GM21786 (cell line): ENCODE measurements around the gene BUB1B.

ENCODE experiments used
- ATAC-seq: cut with Tn5 transposase; IDR thresholded peaks from one replicate; pipeline ENCODE4 v1.9.1; 2021; ENCODE audit not compliant: unreplicated experiment

Gene BUB1B

DNA sequence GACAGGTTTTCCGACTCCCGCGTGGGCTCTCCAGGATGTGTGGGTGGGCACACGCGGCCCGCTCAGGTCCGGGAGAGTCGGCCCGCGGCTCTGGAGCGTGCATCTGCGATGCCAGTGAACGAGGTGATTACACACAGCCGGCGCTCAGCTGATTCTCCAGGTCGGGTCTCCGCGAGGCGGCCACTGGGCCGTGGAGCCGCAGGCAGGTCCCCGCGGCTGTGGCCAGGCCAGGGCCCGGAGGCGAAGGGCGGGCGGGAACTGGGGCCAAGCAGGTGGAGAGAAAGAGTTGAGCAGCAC is 91.2 kb downstream of the BUB1B start:
- no peak for ATAC-seq

DNA sequence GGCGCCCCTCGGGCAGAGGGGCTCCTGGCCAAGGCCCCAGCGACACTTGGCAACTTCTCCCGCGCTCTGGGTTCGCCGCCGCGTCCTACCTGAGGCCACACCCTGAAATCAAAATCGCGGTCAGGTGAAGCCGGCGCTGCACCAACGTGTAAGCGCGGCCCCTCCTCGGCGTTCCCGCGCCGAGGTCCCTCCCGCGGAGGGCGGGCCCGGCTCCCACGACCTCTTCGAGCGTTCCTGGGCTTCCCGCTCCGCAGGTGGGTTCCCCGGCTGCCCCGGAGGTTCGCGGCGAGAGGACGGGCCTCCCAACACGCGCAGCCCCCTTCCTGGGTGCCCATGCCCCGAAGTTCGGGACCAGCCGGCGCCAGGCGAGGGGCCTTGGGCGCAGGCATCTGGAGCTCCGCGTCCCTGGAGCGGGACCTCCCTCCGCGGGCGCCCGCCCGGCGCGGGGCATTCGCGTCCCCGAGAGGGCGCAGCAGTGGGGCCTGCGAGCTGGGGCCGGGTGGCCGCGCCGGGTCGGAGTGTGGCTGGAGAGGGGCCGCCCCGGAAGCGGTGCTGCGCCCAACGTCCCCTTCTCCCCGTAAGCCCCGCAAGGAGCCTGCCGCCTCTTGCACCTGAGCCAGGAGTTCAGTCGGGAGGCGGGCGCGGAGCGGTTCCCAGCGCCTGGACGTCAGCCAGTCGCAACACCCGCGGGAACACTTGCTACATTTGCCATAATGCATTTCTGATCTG is 91.7 kb downstream of the BUB1B start:
- ATAC-seq = no peak

DNA sequence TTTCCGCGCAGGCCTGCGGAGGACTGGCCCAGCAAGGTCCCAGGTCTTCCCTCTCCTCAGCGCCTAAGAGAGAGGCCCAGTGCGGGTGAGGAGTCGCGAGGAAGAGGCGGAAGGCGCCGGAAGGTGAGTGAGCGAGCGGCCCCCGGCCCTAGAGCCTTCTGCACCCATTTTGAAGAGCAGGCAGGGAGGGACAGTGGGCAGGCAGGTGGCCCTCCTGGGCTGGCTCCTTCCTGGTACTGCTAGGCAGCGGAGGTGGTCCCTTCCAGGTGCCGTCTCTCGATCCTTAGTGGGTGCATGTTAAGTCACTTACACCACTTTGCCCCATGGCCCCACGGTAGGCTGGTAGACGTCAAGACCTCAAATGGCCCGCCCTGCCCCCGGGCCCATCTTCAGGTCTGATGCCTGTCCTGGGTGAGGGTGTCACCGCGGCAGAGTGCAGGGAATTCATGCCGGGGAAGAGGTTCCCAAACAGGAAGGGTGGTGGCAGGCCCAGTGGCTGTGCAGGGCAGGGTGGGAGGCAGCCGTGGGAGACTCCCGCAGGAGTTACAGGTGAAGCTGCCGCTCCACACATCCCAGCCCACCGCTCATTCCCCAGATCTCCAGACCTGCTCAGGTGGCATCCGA is 92.4 kb downstream of the BUB1B start:
- ATAC-seq = no peak

DNA sequence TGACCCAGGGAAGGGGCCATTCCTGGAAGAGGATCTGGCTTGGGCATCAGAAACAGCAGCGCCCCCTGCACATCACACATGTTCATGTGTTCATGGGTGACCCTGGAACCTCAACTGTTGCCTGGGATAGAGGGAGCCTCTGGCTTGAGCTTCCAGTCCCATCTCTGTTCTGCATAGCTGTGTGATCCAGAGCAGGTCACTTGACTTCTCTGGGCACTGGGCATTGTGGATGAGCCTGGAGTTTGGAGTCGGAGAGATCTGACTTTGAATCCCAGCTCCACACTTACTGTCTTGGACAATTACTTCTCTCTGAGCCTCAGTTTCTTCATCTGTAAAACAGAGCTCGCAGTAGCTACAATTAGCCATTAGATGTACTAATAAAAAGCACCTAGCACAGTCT is 93.6 kb downstream of the BUB1B start:
- no peak for ATAC-seq

DNA sequence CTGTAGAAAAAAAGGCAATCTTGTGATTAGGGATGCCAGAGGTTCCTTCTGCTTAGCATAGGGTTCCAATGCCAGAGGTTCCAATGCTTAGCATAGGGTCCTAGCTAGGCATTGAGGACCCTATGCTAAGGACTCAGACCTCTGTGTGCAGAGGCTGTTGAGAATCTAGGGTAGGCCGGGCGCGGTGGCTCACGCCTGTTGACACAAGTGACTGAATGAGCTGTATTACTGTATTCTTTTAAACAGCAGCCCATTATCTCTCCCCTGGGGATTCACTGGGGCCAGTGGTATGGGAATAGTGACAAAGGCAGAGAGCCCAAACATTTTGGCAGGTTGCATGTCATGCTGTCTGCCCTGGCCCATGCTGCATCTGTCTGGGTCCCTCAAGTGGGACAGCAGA is 94.2 kb downstream of the BUB1B start:
- no peak for ATAC-seq

DNA sequence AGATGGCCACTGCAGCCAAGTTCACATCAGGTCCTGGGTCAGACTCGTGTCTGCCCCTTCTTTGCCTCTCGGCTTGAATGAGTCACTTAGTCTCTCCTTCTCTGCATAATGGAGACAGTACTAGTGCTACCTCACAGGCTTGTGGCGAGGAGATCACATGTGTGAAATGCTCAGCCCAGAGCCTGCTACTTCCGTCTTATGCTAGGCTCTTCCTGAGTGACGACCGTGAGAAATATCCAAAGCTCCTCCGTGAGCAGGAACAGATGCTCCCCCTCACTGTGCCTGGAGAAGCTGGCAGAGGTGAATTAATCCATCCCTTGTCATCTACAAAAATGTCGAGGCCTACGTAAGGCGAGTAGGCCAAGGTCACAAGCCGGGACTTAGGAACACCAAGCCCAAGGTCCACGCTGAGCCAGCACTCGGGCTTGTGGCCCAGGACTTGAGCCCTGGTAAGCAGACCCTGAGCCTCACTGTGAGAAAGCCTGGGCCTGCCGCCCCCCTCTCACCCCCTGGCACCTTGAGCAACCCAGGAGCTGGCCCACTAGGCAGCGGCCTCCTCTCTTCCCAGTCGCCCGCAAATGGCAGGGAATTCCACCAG is 95.9 kb downstream of the BUB1B start:
- no peak for ATAC-seq

DNA sequence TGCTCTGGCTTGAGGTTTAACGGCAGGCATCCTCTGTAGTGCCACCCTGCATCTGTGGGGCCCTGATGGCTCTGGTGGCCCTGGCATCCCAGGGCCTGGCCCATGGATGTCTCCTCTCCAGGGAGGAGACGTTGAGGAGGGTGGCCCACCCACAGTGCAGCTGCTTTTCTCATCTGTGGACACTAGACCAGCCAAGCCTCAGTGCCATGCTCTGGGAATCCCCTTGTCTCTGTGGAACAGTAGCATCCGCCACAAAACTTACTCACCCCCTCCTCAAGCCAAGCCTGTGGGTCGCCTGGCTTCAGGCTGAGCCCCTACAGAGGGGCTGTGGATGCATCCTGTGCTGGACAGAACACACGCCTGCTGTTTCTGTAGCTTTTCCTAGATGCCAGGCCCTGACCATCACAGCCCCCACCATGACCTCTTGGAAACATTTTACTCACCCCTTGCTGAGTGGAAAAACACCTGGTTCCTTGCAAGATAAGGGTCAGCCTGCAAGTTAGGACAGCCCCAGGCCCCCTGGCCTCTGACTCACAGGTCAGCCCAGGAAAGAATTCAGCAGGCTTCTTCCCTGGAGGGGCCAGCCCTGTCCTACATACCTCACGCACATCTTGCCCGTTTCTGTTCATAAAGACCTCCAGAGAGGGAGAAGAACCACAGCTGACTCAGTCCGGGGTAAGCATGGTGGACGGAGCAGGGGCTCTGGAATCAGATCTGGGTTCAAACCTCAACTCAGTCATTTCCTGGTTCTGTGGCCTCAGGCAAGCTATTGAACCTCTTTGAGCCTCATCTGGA is 97.0 kb downstream of the BUB1B start:
- ATAC-seq = no peak

DNA sequence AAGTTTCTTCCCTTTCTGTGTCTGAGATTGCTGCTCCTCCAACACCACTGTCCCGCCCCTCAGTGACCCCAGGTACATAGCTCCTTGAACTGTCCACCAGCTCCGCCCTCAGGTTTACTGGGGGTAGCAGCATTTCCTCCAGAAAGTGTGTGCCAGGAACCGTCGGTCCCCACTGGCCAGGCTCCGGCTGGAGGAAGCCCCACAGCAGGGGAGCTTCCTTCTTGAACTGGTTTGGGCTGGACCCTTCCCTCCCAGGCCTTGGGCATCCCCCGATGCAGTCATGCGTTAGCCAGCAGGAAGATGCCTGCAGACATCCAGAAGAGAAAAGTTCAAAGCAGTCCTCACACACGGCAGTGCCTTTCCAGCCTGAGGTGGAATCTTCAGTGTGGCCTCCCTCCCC is 97.7 kb downstream of the BUB1B start:
- ATAC-seq = no peak

DNA sequence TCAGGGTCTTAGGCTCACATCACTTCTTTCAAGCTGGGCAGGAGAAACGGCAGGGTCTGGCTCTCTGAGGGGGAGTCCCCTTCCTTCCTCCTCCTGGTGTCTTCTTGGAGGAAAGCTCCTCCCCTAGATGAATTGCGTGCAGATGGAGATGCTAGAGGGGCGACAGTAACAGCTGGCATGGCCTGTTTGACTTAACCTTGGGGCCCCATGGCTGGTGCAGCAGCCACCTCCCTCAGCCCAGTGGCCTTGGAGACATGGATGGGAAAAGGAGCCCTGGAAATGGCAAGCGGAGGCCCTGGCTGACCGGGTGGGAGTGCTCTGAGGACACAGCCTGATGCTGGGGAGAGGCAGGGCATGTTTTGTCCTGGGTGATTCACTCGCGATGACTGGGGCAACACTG is 98.2 kb downstream of the BUB1B start:
- no peak for ATAC-seq

DNA sequence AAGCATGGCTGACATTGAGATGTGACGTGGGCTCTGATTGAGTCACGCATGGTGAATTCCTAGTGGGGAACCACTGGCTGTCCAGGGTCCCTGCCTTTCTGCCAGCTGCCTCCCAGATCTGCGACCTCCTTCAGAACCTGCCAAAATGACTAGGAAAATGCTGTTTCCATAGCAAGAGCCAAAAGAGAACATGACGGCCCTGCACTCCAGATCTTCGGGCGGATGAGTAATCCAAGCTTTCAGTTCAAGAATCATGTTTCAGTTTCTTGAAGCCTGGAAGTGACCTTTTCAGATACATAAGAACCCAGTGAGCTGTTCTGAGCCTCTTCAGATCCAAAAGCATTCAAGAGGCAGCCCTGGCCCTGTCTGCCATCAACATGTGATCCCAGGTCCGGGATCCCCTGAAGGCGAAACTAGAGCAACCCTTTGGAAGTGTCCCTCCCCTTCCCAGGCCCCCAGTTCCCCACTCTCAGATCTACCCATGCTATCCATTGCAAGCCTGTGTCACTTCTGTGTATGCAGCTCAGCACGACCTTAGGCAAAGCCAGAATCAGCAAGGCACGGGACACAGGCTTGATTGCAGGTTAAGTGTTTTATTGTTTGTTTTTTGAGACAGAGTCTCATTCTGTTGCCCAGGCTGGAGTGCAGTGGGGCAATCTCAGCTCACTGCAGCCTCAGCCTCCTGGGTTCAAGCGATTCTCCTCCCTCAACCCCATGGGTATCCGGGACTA is 102.3 kb downstream of the BUB1B start:
- ATAC-seq = no peak

DNA sequence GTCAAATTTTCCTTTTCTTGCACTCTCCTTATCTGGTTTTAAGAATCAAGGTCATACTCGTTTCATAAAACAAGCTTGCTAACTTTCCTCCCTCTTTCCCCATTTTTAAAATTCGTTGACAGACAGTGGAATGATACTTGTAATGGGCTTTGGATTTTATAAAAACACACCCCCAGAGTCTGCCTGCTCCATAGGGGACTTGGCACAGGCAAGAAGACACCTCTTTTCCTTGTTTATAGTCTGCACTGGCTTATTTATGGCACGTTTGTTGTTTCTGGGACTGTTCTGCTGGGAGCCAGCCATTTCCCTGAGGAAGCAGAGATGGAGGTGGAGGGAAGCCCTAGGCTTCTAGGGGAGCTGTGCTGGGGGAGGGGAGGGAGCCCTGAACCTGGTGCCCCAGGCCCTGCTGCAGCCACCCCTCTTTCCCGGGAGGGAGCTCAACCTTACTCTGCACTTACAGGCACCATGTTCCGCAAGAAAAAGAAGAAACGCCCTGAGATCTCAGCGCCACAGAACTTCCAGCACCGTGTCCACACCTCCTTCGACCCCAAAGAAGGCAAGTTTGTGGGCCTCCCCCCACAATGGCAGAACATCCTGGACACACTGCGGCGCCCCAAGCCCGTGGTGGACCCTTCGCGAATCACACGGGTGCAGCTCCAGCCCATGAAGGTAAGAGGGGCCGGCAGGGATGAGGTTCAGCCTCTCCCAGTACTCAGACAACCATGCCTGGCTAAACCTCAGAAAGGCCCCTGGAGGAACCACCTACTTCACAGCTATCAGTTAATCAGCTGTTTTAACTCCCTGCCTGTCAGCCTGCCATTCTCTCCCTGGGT is 103.7 kb downstream of the BUB1B start:
- ATAC-seq = no peak

DNA sequence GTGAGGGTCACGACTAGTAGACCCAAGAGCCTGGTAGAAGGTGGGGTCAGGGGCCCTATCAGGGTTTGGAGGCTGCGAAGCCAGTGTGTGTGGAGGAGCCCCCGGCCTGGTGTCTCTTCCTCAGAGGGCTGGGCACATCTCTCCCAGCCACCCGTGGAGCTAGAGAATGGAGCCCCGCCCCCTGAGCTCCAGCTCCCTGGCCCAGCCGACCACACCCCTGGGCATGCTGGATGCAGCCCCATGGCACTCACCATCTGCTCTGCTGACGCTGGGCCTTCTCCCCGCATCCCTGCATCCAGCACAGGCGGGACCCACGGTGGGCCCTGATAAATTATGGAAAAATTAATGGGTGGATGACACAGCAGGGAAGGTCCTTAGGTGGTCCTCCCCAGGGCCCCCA is 104.5 kb downstream of the BUB1B start:
- ATAC-seq = no peak

DNA sequence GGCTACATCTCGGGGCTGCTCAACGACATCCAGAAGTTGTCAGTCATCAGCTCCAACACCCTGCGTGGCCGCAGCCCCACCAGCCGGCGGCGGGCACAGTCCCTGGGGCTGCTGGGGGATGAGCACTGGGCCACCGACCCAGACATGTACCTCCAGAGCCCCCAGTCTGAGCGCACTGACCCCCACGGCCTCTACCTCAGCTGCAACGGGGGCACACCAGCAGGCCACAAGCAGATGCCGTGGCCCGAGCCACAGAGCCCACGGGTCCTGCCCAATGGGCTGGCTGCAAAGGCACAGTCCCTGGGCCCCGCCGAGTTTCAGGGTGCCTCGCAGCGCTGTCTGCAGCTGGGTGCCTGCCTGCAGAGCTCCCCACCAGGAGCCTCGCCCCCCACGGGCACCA is 105.0 kb downstream of the BUB1B start:
- no peak for ATAC-seq

DNA sequence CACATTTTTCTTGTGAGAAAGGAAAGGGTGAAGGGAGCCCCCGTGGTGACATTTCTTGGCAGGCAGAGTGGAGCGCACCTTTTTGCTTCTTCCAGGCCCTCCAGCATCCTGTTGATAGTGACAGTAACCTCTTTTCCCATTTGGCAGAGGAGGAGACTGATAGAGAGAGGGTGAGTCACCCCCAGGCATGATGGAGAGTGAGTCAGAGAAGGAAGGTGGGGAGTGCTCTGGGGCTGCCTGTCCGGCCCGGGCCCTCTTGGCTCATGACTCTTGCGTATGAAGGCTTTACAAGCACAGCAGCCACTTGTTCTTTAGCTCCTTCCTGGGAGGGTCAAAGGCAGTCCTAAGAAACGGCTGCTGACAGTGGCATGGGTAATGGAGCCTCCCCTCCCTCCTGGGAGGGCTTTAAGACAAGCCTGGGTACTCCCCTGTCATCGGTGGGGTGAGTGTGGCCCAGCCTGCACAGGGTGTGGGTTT is 106.0 kb downstream of the BUB1B start:
- ATAC-seq = no peak

DNA sequence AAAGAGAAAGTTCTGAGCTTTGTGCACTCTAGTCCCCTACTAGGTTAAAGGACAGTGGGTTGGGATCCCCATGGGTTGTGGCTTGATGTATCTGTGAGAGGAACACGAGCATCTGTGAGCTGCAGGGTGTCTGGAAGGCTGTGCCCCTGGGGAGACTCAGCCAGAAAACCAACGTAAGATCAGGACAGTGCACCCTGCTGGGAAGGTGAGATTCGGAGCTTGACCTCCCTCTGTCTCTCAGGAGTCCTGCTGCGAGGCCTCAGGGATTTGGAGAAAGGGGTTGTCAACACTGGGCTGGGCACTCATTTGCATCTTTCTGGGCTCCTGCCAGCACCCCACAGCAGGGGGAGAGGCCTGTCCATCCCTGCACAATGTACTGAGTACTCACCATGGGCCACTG is 106.8 kb downstream of the BUB1B start:
- no peak for ATAC-seq

DNA sequence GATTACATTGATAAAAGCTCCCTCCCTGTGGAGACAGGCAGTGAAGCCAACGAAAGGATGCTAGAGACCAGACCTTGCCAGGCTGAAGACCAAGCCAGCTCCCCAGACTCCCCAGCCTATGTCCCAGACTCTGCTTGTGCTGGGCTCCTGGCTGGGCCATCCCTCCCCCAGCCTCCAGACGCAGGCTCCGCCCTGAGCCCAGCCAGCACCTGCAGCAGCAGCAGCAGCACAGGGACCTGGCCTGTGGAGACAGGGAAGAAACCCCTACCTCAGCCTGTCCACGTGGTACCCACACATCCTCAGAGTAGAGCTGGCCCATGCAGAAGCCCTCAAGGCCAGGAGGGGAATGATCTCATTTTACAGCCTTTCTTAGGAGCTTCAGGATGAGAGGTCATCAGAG is 108.7 kb downstream of the BUB1B start:
- ATAC-seq = no peak

DNA sequence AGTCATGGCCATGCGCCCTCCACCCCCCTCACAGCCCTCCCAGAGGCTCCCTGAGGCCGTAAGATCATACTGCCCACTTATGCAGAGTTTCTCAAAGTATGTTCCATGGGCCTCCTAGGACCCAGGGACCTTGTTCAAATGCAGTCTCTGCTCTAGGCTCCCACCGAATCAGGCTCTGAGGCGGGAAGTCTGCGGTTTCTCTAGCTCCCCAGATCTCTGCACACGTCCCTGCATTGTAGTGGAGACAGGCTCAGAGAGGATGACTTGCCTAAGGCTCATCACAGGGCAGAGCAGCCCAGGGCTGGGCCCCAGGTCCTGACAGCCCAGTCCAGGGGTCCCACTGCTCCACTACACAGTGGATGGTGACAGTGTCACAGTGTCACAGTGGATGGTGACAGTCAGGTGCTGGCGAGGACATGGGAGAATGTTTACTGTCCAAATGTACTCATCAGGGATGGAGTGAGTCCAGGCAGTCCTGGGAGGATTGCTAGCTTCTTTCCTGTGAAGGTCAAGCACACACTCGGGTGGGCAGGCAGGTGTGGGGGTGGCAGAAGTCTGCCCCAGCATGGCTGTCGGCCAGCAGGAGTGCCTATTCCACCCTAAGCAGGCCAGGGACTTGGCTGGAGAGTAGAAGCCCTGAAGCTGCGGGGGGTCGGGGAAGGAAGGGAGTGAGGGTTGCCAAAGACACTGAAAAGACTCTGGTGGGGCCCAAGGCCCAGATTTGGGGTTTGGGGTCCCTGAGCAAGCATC is 109.6 kb downstream of the BUB1B start:
- no peak for ATAC-seq
